ENCODE results near the gene RAPGEF2. TPM values are rescaled to one million over a fixed set of nuclear protein-coding genes. Genes with fewer than 3 reads are reported as not detected.

The RAPGEF2 gene
- total and polyA plus RNA-seq, 2 experiments from 2014 or later: 10.2 to 63.1 TPM

DNA sequence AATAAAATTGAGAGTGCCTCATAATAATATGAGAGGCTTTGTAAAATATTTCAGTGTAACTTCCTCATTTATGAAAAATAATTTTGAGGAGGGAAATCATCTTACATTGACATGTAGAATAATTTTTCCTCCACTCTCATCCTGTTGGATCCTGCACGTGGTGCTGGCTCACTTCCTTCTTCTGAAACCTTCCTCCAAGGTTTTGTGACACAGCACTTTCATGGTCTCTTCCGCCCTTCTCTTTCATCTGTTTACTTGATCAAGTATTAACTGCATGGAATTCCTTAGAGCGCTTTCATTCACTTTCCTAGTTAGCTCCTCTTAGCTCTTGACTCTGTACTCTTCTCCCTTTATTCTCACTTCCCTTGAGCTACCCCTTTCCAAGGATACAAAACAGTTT is 246.5 kb downstream of the RAPGEF2 start (continued):
- TF ChIP-seq POLR2AphosphoS5 (IDR thresholded peaks at IDR 0.05; ENCODE audit: low read depth) (no peak), ZNF331 (CRISPR knock-in tag; IDR thresholded peaks at IDR 0.05; ENCODE audit: low read depth) (no peak), EZH2 (IDR thresholded peaks at IDR 0.05; ENCODE audit: low read depth, unreplicated experiment) (no peak), STAT1 (IDR thresholded peaks at IDR 0.05; ENCODE audit: unreplicated experiment) (no peak), ZNF114 (CRISPR knock-in tag; IDR thresholded peaks at IDR 0.05) (no peak)
- TF ChIP-seq, protein P1, sequence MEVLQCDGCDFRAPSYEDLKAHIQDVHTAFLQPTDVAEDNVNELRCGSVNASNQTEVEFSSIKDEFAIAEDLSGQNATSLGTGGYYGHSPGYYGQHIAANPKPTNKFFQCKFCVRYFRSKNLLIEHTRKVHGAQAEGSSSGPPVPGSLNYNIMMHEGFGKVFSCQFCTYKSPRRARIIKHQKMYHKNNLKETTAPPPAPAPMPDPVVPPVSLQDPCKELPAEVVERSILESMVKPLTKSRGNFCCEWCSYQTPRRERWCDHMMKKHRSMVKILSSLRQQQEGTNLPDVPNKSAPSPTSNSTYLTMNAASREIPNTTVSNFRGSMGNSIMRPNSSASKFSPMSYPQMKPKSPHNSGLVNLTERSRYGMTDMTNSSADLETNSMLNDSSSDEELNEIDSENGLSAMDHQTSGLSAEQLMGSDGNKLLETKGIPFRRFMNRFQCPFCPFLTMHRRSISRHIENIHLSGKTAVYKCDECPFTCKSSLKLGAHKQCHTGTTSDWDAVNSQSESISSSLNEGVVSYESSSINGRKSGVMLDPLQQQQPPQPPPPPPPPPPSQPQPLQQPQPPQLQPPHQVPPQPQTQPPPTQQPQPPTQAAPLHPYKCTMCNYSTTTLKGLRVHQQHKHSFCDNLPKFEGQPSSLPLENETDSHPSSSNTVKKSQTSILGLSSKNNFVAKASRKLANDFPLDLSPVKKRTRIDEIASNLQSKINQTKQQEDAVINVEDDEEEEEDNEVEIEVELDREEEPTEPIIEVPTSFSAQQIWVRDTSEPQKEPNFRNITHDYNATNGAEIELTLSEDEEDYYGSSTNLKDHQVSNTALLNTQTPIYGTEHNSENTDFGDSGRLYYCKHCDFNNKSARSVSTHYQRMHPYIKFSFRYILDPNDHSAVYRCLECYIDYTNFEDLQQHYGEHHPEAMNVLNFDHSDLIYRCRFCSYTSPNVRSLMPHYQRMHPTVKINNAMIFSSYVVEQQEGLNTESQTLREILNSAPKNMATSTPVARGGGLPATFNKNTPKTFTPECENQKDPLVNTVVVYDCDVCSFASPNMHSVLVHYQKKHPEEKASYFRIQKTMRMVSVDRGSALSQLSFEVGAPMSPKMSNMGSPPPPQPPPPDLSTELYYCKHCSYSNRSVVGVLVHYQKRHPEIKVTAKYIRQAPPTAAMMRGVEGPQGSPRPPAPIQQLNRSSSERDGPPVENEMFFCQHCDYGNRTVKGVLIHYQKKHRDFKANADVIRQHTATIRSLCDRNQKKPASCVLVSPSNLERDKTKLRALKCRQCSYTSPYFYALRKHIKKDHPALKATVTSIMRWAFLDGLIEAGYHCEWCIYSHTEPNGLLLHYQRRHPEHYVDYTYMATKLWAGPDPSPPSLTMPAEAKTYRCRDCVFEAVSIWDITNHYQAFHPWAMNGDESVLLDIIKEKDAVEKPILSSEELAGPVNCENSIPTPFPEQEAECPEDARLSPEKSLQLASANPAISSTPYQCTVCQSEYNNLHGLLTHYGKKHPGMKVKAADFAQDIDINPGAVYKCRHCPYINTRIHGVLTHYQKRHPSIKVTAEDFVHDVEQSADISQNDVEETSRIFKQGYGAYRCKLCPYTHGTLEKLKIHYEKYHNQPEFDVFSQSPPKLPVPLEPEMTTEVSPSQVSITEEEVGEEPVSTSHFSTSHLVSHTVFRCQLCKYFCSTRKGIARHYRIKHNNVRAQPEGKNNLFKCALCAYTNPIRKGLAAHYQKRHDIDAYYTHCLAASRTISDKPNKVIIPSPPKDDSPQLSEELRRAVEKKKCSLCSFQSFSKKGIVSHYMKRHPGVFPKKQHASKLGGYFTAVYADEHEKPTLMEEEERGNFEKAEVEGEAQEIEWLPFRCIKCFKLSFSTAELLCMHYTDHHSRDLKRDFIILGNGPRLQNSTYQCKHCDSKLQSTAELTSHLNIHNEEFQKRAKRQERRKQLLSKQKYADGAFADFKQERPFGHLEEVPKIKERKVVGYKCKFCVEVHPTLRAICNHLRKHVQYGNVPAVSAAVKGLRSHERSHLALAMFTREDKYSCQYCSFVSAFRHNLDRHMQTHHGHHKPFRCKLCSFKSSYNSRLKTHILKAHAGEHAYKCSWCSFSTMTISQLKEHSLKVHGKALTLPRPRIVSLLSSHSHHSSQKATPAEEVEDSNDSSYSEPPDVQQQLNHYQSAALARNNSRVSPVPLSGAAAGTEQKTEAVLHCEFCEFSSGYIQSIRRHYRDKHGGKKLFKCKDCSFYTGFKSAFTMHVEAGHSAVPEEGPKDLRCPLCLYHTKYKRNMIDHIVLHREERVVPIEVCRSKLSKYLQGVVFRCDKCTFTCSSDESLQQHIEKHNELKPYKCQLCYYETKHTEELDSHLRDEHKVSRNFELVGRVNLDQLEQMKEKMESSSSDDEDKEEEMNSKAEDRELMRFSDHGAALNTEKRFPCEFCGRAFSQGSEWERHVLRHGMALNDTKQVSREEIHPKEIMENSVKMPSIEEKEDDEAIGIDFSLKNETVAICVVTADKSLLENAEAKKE (CRISPR knock-in tag; IDR thresholded peaks at IDR 0.05): no peak

DNA sequence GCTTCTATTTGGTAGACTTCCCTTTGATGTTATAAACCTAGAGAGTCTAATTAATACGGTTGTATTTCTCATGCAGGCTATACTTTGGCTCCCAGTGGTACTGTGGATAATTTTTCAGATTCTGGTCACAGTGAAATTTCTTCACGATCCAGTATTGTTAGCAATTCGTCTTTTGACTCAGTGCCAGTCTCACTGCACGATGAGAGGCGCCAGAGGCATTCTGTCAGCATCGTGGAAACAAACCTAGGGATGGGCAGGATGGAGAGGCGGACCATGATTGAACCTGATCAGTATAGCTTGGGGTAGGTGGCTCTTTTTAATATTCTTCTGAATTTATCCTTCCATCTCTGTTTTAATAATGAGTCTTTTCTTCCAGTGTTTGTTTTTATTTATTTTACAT is 249.7 kb downstream of the RAPGEF2 start:
- Mint-ChIP-seq H3K27ac (no peak overlapping the region), H3K4me1 (no peaks in the 10 kb centered on the region), H3K9me3 (no peaks in the 10 kb centered on the region; the same call in 2 of the 3 replicates), H3K4me3 (no peak overlapping the region), H3K27me3 (ENCODE audit: insufficient read depth, low read depth, poor library complexity) (peaks cover 2% of the 10 kb centered on the region), H3K36me3 (ENCODE audit: low read depth) (peaks cover 42% of the 10 kb centered on the region)
- Histone ChIP-seq H3K9me2 (ENCODE audit: insufficient read depth) (no peaks in the 10 kb centered on the region), H3K4me3 (no peak overlapping the region), H4K20me1 (replicated peaks; ENCODE audit: insufficient read depth) (0 out of 2 replicates have a peak, but pooled peaks cover 2% of the 10 kb centered on the region), H3K79me2 (replicated peaks; ENCODE audit: insufficient read depth) (no peaks in the 10 kb centered on the region), H2AFZ (no peak overlapping the region), H3K36me3 (ENCODE audit: insufficient read depth) (peaks cover 6% of the 10 kb centered on the region; the same call in 1 of the 2 replicates), H3F3A (replicated peaks; ENCODE audit: low read depth) (no peaks in the 10 kb centered on the region), H3K4me2 (no peak overlapping the region), H3K27ac (ENCODE audit: low read depth) (no peak overlapping the region), H3K4me1 (ENCODE audit: insufficient read depth) (no peaks in the 10 kb centered on the region), H3K27me3 (ENCODE audit: insufficient read depth) (no peaks in the 10 kb centered on the region)
- no peak for DNase-seq (ENCODE audit: low spot score)
- ATAC-seq: no peak
- TF ChIP-seq NANOG (IDR thresholded peaks at IDR 0.05; ENCODE audit: borderline replicate concordance) (no peak), POLR2AphosphoS5 (IDR thresholded peaks at IDR 0.05; ENCODE audit: low read depth) (no peak), ZNF114 (CRISPR knock-in tag; IDR thresholded peaks at IDR 0.05) (no peak), CREB1 (CRISPR knock-in tag; IDR thresholded peaks at IDR 0.05; ENCODE audit: low read depth) (no peak), EZH2phosphoT487 (IDR thresholded peaks at IDR 0.05; ENCODE audit: unreplicated experiment) (no peak)
- TF ChIP-seq, protein P2, sequence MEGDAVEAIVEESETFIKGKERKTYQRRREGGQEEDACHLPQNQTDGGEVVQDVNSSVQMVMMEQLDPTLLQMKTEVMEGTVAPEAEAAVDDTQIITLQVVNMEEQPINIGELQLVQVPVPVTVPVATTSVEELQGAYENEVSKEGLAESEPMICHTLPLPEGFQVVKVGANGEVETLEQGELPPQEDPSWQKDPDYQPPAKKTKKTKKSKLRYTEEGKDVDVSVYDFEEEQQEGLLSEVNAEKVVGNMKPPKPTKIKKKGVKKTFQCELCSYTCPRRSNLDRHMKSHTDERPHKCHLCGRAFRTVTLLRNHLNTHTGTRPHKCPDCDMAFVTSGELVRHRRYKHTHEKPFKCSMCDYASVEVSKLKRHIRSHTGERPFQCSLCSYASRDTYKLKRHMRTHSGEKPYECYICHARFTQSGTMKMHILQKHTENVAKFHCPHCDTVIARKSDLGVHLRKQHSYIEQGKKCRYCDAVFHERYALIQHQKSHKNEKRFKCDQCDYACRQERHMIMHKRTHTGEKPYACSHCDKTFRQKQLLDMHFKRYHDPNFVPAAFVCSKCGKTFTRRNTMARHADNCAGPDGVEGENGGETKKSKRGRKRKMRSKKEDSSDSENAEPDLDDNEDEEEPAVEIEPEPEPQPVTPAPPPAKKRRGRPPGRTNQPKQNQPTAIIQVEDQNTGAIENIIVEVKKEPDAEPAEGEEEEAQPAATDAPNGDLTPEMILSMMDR (conservative IDR thresholded peaks at IDR 0.05; ENCODE audit: low read depth in 2 of 2): no peak
- TF ChIP-seq, protein P3, sequence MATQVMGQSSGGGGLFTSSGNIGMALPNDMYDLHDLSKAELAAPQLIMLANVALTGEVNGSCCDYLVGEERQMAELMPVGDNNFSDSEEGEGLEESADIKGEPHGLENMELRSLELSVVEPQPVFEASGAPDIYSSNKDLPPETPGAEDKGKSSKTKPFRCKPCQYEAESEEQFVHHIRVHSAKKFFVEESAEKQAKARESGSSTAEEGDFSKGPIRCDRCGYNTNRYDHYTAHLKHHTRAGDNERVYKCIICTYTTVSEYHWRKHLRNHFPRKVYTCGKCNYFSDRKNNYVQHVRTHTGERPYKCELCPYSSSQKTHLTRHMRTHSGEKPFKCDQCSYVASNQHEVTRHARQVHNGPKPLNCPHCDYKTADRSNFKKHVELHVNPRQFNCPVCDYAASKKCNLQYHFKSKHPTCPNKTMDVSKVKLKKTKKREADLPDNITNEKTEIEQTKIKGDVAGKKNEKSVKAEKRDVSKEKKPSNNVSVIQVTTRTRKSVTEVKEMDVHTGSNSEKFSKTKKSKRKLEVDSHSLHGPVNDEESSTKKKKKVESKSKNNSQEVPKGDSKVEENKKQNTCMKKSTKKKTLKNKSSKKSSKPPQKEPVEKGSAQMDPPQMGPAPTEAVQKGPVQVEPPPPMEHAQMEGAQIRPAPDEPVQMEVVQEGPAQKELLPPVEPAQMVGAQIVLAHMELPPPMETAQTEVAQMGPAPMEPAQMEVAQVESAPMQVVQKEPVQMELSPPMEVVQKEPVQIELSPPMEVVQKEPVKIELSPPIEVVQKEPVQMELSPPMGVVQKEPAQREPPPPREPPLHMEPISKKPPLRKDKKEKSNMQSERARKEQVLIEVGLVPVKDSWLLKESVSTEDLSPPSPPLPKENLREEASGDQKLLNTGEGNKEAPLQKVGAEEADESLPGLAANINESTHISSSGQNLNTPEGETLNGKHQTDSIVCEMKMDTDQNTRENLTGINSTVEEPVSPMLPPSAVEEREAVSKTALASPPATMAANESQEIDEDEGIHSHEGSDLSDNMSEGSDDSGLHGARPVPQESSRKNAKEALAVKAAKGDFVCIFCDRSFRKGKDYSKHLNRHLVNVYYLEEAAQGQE (IDR thresholded peaks at IDR 0.05; ENCODE audit: unreplicated experiment): no peak
